Measurements from ENCODE around the gene ECHS1.

The ECHS1 gene

DNA sequence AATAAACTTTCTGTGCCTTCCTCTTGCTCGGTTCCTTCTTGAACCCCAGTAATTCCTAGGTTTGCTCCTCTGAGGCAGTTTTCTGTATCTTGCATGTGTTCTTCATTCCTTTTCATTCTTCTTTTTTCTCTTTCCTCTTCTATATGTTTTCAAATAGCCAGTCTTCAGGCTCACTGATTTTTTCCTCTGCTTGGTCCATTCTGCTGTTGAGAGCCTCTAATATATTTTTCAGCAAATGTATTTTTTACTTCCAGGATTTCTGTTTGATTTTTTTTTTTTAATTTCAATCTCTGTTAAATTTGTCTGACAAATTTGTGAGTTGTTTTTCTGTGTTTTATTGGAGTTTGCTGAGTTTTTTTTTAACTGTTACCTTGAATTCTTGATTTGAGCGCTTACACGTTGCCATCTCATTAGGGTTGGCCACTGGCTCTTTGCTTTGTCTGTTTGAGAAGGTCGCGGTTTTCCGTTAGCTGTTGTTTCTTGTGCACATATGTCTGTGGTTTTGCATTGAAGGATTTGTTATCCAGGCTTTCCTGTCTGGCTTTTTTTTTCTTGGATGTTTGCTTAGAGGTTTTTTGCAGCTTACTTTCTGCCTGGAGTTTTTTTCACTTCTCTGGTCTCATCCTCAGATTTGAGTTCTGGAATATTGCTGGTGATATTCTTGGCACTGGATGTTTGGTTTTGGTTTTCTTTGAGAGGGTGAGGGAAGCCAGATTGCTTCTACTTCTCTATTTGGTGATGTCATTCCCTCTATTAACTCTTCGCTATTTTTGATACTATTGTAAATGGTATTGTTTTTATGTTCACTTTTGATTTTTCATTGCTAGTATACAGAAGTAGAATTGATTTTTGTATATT, 38.6 kb upstream of the ECHS1 start:
- Histone ChIP-seq H3K9me3 (replicated peaks; ENCODE audit: low read length) (peaks cover 7% of the 10 kb centered on the region), H3K9ac (ENCODE audit: low read depth, low read length) (no peak overlapping the region), H3K4me1 (ENCODE audit: control insufficient read depth, insufficient read depth, low read length) (no peaks in the 10 kb centered on the region), H3K4me2 (ENCODE audit: low read length) (no peak overlapping the region), H3K27me3 (ENCODE audit: control insufficient read depth, insufficient read depth, low read length) (no peaks in the 10 kb centered on the region), H3K4me3 (ENCODE audit: low read length) (no peak overlapping the region), H3K36me3 (ENCODE audit: insufficient read depth, low read length) (peaks cover 58% of the 10 kb centered on the region)

DNA sequence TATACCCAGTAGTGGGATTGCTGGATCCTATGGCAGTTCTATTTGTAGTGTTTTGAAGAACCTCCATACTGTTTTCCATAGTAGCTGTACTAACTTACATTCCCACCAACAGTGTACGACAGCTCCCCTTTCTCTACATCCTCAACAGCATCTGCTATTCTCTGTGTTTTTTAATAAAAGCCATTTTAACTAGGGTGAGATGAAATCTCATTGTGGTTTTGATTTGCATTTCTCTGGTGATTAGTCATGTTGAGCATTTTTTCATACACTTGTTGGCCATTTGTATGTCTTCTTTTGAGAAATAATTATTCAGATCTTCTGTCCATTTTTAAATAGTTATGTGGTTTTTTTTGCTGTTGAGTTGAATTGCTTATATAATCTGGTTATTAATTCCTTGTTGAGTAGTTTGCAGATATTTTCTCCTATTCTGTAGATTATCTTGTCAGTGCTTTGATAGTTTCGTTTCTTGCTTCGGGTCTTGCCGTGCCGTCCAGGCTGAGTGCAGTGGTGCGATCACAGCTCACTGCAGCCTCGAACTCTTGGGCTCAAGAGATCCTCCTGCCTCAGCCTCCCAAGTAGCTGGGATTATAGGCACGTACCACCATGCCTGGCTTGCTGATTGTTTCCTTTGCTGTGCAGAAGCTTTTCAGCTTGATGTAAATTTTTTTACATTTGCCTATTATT, 32.8 kb upstream of the ECHS1 start:
- H3K4me3 ChIP-seq (ENCODE audit: low read length), result no peak overlapping the region
- peaks cover 9% of the 10 kb centered on the region for H3K4me1 ChIP-seq (ENCODE audit: control insufficient read depth, insufficient read depth, low read length)
- no peaks in the 10 kb centered on the region for H3K27me3 ChIP-seq (ENCODE audit: control insufficient read depth, insufficient read depth, low read length)
- no peaks in the 10 kb centered on the region for H3K9me3 ChIP-seq (replicated peaks; ENCODE audit: low read length)
- peaks cover 58% of the 10 kb centered on the region for H3K36me3 ChIP-seq (ENCODE audit: insufficient read depth, low read length)
- H3K4me2 ChIP-seq (ENCODE audit: low read length), result peak overlapping the region; percentile 22
- H3K9ac ChIP-seq (ENCODE audit: low read depth, low read length), result no peak overlapping the region

GRCh38 chr10:133405272-133405671, 32.1 kb upstream of the ECHS1 start:
- Histone ChIP-seq H3K36me3 (ENCODE audit: insufficient read depth, low read length) (peaks cover 58% of the 10 kb centered on the region), H3K9me3 (replicated peaks; ENCODE audit: low read length) (no peaks in the 10 kb centered on the region)

GRCh38 chr10:133403784-133404183, 30.6 kb upstream of the ECHS1 start:
- Histone ChIP-seq H3K4me3 (ENCODE audit: low read length) (no peak overlapping the region), H3K4me2 (ENCODE audit: low read length) (no peak overlapping the region), H3K4me1 (ENCODE audit: control insufficient read depth, insufficient read depth, low read length) (peaks cover 9% of the 10 kb centered on the region), H3K9me3 (replicated peaks; ENCODE audit: low read length) (no peaks in the 10 kb centered on the region), H3K9ac (ENCODE audit: low read depth, low read length) (no peak overlapping the region), H3K27me3 (ENCODE audit: control insufficient read depth, insufficient read depth, low read length) (no peaks in the 10 kb centered on the region), H3K36me3 (ENCODE audit: insufficient read depth, low read length) (peaks cover 61% of the 10 kb centered on the region)

More at GRCh38 chr10:133405272-133405671, 32.1 kb upstream of the ECHS1 start:
- Histone ChIP-seq H3K4me1 (ENCODE audit: control insufficient read depth, insufficient read depth, low read length) (peaks cover 9% of the 10 kb centered on the region), H3K9ac (ENCODE audit: low read depth, low read length) (no peak overlapping the region), H3K4me2 (ENCODE audit: low read length) (peak overlapping the region; percentile 22), H3K4me3 (ENCODE audit: low read length) (no peak overlapping the region), H3K27me3 (ENCODE audit: control insufficient read depth, insufficient read depth, low read length) (no peaks in the 10 kb centered on the region)

DNA sequence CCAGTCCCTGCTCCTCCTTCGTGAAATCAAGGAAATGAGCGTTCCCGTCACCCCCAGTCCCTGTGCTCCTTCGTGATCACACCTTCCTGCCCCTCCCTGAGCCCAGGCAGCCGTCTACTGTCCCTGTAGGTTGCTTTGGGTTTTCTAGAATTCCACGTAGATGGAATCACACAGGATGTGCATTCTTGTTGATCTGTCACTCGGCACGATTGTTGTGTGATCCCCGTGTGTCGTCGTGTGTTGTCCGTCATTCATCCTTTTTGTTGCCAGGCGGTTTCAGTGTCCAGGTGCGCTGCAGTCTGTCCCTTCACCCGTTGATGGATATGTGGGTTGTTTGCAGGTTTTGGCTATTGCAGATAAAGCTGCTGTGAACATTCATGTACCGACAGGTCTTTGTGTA, 30.2 kb upstream of the ECHS1 start:
- Histone ChIP-seq H3K4me1 (ENCODE audit: control insufficient read depth, insufficient read depth, low read length) (peaks cover 9% of the 10 kb centered on the region), H3K27me3 (ENCODE audit: control insufficient read depth, insufficient read depth, low read length) (no peaks in the 10 kb centered on the region), H3K4me3 (ENCODE audit: low read length) (no peak overlapping the region), H3K9me3 (replicated peaks; ENCODE audit: low read length) (no peaks in the 10 kb centered on the region), H3K36me3 (ENCODE audit: insufficient read depth, low read length) (peaks cover 61% of the 10 kb centered on the region), H3K9ac (ENCODE audit: low read depth, low read length) (no peak overlapping the region), H3K4me2 (ENCODE audit: low read length) (no peak overlapping the region)

DNA sequence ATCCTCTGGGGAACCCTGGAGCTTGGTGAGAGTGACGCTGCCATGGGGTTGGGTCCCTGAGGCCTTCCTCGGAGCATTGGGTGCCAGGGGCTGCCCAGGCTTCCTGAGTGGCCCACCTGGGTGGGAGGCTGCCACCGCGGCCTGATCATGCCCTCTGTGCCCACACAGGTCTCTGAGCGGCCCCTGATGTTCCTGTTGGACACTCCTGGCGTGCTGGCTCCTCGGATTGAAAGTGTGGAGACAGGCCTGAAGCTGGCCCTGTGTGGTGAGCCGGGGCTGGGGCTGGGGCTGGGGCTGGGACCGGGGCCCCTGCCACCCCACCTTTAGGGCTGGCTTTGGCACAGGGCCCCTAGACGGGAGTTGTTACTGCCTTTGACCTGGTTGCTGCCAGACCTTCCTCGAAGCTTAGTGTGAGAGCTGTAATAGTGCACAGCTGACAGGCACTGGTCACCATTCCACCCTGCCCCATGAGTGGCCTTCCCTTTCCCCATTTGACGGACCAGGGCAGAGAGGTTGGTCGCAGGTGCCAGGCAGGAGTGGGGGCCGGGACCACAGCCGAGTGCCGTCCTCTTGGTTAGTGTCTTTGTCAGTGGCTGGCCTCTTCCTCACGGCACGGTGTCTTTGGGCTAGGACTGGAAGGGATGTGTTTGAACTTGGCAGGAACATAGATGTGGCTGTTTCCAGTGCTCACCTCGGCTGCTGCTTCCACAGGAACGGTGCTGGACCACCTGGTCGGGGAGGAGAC, 29.0 kb upstream of the ECHS1 start:
- Histone ChIP-seq H3K9me3 (replicated peaks; ENCODE audit: low read length) (no peaks in the 10 kb centered on the region), H3K27me3 (ENCODE audit: control insufficient read depth, insufficient read depth, low read length) (no peaks in the 10 kb centered on the region), H3K4me3 (ENCODE audit: low read length) (no peak overlapping the region), H3K4me2 (ENCODE audit: low read length) (no peak overlapping the region), H3K36me3 (ENCODE audit: insufficient read depth, low read length) (peaks cover 62% of the 10 kb centered on the region), H3K9ac (ENCODE audit: low read depth, low read length) (no peak overlapping the region), H3K4me1 (ENCODE audit: control insufficient read depth, insufficient read depth, low read length) (peaks cover 9% of the 10 kb centered on the region)

GRCh38 chr10:133401500-133401899, 28.3 kb upstream of the ECHS1 start:
- no peaks in the 10 kb centered on the region for H3K9me3 ChIP-seq (replicated peaks; ENCODE audit: low read length)
- H3K4me3 ChIP-seq (ENCODE audit: low read length), result no peak overlapping the region
- H3K27me3 ChIP-seq (ENCODE audit: control insufficient read depth, insufficient read depth, low read length), result no peaks in the 10 kb centered on the region
- no peak overlapping the region for H3K9ac ChIP-seq (ENCODE audit: low read depth, low read length)
- H3K4me2 ChIP-seq (ENCODE audit: low read length), result no peak overlapping the region
- H3K4me1 ChIP-seq (ENCODE audit: control insufficient read depth, insufficient read depth, low read length), result peaks cover 9% of the 10 kb centered on the region
- peaks cover 60% of the 10 kb centered on the region for H3K36me3 ChIP-seq (ENCODE audit: insufficient read depth, low read length)

DNA sequence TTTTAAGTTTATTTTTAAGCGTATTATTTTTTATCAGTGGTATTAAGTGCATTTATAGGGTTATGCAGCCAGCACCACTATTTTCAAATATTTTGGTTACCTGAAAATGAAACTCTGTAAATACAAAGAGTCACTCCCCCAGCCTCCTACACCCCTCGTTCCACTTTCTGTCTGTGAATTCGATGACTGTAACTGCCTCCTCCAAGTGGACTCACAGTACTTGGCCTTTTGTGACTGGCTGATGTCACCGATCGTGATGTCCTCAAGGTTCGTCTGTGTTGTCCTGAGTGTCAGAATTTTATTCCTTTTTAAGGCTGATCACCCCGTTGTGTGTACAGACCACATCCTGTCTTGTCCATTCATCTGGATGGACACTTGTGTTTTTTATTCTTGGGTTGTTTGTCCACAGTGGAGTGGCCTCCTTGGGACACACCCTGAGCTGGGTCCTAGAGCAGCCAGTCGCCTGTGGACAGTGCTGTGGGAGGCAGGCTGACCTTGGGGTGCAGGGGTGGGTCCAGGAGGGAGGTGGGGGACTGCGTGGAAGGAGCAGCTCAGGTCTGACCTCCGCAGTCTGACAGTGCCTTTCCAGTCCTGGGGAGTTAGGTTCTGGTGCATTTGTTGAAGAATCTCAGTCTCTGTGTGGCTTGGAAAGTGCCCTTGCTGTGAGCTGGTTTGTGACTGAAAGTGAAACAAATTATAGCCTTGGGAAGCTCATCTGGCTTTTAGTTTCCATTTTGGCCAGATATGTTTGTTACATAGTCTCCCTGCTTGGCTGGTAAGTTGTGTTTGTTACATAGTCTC, 27.7 kb upstream of the ECHS1 start:
- H3K4me2 ChIP-seq (ENCODE audit: low read length), result no peak overlapping the region
- H3K36me3 ChIP-seq (ENCODE audit: insufficient read depth, low read length), result peaks cover 60% of the 10 kb centered on the region
- no peak overlapping the region for H3K9ac ChIP-seq (ENCODE audit: low read depth, low read length)

GRCh38 chr10:133399123-133399601, 26.0 kb upstream of the ECHS1 start:
- Histone ChIP-seq H3K36me3 (ENCODE audit: insufficient read depth, low read length) (peaks cover 54% of the 10 kb centered on the region), H3K9ac (ENCODE audit: low read depth, low read length) (no peak overlapping the region)

More for the DNA sequence above, 27.7 kb upstream of the ECHS1 start:
- Histone ChIP-seq H3K9me3 (replicated peaks; ENCODE audit: low read length) (no peaks in the 10 kb centered on the region), H3K4me3 (ENCODE audit: low read length) (no peak overlapping the region), H3K4me1 (ENCODE audit: control insufficient read depth, insufficient read depth, low read length) (peaks cover 9% of the 10 kb centered on the region), H3K27me3 (ENCODE audit: control insufficient read depth, insufficient read depth, low read length) (no peaks in the 10 kb centered on the region)

GRCh38 chr10:133397938-133398337, 24.8 kb upstream of the ECHS1 start:
- no peak overlapping the region for H3K9ac ChIP-seq (ENCODE audit: low read depth, low read length)
- H3K4me2 ChIP-seq (ENCODE audit: low read length), result no peak overlapping the region
- peaks cover 10% of the 10 kb centered on the region for H3K4me1 ChIP-seq (ENCODE audit: control insufficient read depth, insufficient read depth, low read length)
- no peak overlapping the region for H3K4me3 ChIP-seq (ENCODE audit: low read length)
- H3K9me3 ChIP-seq (replicated peaks; ENCODE audit: low read length), result no peaks in the 10 kb centered on the region
- no peaks in the 10 kb centered on the region for H3K27me3 ChIP-seq (ENCODE audit: control insufficient read depth, insufficient read depth, low read length)
- H3K36me3 ChIP-seq (ENCODE audit: insufficient read depth, low read length), result peaks cover 47% of the 10 kb centered on the region

More at GRCh38 chr10:133399123-133399601, 26.0 kb upstream of the ECHS1 start:
- Histone ChIP-seq H3K4me2 (ENCODE audit: low read length) (no peak overlapping the region), H3K9me3 (replicated peaks; ENCODE audit: low read length) (no peaks in the 10 kb centered on the region), H3K4me3 (ENCODE audit: low read length) (no peak overlapping the region), H3K4me1 (ENCODE audit: control insufficient read depth, insufficient read depth, low read length) (peaks cover 8% of the 10 kb centered on the region), H3K27me3 (ENCODE audit: control insufficient read depth, insufficient read depth, low read length) (no peaks in the 10 kb centered on the region)

Measured in skeletal muscle satellite cell (primary cell).